MM.1S (cell line): ENCODE results near the gene ZYX.

Source experiments
- EZH2 ChIP-seq: fragments of 300-600 bp; sonication (generic); optimal IDR thresholded peaks from 2 replicates; pipeline ENCODE3; 2017; ENCODE audit warnings: low read depth, mild to moderate bottlenecking, antibody characterized with exemption, low read length, mixed read lengths
- EZH2phosphoT487 ChIP-seq: fragments of 300-600 bp; sonication (generic); IDR thresholded peaks from 2 replicates; pipeline ENCODE4 v1.6.1; 2018; ENCODE audit warnings: antibody characterized with exemption, low read length
- TF ChIP-seq, protein P1 (sequence below): fragments of 300-600 bp; sonication (generic); IDR thresholded peaks from 2 replicates; pipeline ENCODE4 v1.5.1; 2016; ENCODE audit warnings: antibody characterized with exemption, low read length, mixed read lengths

DNA sequence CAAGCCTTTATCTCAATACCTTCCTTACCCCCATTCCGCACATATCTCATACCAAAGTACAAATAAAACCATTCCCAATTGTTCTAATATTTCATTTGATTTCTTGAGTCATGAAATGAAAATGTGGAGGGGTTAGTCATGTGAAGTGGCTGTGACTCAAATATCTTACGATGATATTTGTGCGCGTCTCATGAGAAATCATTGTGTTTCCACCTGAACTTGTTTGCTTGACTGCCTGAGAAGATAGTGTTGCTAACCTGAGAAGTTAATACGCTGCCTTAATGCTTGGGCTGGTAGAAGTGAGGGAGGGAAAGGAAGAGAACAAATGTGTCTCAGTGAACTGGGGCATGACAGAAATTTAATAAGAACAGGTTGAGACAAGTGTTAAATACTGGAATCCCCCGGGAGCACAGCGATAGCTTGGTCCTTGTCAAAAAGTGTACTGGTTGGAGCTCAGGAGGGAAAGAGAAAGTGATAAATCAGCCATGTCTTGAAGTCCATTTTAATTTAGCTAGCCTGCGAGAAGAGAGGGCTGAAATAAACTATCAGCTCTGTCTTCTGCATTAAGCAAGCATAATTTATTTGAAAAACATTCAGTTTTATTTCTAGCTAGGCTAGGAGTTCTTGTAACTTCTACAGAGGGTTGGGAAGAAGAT is 34.7 kb downstream of the ZYX start:
- no peak for TF ChIP-seq EZH2
- TF ChIP-seq, protein P1, sequence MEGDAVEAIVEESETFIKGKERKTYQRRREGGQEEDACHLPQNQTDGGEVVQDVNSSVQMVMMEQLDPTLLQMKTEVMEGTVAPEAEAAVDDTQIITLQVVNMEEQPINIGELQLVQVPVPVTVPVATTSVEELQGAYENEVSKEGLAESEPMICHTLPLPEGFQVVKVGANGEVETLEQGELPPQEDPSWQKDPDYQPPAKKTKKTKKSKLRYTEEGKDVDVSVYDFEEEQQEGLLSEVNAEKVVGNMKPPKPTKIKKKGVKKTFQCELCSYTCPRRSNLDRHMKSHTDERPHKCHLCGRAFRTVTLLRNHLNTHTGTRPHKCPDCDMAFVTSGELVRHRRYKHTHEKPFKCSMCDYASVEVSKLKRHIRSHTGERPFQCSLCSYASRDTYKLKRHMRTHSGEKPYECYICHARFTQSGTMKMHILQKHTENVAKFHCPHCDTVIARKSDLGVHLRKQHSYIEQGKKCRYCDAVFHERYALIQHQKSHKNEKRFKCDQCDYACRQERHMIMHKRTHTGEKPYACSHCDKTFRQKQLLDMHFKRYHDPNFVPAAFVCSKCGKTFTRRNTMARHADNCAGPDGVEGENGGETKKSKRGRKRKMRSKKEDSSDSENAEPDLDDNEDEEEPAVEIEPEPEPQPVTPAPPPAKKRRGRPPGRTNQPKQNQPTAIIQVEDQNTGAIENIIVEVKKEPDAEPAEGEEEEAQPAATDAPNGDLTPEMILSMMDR: no peak
- TF ChIP-seq EZH2phosphoT487: no peak
